ENCODE measurements around the gene IGF1R. TPM values are rescaled to one million over a fixed set of nuclear protein-coding genes. Genes with fewer than 3 reads are reported as not detected.

Gene IGF1R
- total RNA-seq, 1 donor from 2014 or later = 85.9 TPM

DNA sequence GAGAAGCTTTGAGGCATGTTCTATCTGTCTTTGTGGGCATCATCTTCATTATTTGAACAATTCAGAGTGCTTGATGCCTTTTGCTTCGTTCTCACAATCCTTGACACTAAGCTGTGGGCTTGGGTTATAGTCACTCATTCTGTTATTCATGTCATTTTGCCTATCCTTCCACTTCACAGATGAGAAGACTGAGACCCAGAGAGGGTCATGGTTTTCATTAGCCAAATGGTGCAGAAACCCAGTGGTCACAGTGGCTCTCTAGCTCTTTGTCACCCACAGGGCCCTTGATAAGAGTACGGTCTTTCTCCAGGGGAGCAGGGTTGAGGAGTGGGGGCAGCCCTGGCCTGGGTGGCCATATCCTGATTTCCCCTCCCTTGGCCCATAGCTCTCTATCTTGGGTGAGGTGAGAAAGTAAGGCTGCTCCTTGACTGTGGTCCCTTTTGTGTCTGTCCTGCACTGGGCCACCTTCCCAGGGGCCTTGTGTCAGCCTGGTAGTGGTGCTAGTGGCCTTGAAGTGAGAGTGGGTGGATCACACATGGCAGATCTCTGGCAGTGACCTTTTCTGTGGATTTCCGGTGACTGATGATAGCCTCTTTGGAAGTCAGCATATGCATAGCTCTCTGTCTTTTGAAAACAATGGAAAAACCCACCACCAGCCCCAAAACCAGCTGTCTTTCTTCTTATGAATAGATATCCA is 130.1 kb downstream of the IGF1R start:
- intact Hi-C loops (cut with DNase I) = no loop called here
- DNase-seq (ENCODE audit: low spot score) (no peak), ATAC-seq (no peak)

DNA sequence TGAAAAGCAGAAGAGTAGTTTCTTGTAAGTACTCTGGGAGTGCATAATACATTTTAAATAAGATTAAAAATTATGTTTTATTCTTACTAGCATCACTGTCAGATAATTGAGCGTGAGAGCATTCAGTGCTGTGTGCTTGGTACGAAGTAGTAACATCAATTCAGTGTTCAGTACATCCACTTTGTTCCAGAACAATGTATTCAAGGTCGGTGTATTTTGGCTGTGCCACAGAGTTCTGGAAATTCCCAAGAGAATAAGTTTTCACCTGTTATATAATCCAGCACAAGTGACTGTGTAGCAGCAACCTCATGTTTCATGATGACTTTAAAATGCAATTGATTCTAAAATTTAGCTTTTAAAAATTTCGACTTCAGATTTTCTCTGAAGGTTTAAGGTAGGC is 130.6 kb downstream of the IGF1R start:
- ATAC-seq = no peak
- DNase-seq (ENCODE audit: low spot score) = no peak

DNA sequence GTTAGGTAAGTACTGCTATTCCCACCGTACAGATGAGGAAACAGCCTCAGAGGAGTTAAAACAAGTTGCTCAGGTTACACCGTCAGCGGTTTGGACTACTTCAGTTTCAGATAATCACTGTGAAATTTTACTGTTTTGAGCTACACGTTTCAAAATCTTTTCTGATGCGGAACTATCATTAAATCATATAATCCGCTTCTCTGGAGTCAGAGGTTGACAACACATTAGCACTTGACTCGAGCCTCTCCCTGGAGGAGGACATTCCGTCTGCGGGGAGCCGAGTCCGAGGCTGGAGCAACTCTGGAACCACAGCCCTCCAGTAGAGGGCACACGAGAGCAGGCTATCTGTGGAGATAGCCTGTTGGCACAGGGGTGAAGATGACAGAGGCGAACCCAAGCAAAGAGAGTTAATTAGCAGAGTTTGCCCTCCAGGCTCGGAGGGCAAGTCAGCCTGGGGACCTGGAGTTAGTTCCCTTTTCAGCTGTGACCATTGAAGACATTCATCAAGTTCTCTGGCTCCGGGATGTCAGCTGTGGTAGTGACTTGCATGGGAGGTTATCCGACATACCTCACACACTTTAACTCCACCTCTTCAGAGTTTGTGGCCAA is 131.2 kb downstream of the IGF1R start:
- peak; percentile 83 for ATAC-seq
- intact Hi-C loops (cut with DNase I) = no loop called here
- DNase-seq (ENCODE audit: low spot score) = peak; percentile 88

More for the DNA sequence above, 130.6 kb downstream of the IGF1R start:
- intact Hi-C loops (cut with DNase I) = no loop called here

DNA sequence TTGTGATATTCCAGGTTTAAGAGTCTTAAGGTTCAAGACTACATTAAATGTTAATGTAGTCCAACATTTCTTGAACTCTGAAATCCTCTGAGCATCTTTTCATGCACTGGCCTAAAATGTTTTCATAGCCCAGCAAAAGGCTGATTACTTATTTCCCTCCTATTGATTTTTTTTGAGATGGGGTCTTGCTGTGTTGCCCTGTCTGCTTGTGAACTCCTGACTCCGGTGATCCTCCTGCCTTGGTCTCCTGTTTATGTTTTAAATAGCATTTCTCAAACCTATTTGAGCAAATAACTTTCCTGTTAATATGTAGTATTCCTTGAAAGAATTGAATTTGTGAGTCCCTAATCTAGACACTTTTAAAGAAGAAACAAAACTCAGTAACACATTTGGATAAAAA is 133.5 kb downstream of the IGF1R start:
- DNase-seq (ENCODE audit: low spot score) (no peak), ATAC-seq (no peak)
- intact Hi-C loops (cut with DNase I) = no loop called here

DNA sequence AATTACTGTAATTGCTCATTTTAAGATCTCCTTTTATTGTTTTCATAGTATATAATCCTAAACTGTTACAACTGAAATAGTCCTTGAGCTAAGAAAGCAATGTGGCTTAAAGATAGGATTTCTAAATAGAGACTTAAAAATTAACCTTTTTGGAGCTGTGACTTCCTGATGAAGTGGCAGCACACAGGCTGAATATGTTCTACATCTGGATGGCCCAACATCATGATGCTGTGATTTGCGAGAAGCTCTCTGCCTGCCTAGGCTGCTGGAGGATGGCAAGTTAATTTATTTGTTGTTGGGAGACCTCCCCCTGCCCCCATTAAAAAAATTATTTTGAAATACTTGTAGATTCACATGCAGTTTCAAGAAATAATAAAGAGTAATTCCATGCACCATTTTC is 134.5 kb downstream of the IGF1R start:
- no peak for DNase-seq (ENCODE audit: low spot score)
- no peak for ATAC-seq
- intact Hi-C loops (cut with DNase I) = no loop called here

DNA sequence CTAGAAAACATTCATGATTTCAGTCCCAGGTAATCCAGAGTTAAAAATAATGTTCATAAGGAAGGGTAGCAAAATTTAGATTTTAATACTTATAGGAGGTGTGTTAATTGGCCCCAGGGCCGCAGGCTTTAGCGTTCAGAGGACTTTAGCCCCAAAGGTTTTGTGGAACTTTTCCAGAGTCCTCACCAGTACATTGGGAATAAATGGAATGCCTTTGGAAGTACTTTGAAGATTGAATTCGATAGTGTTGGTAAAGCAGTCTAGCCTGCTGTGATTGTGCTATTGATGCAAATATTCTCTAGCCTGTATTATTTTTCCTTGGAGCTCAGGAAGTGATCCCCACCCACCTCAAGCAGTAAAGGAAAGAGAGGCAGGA is 137.1 kb downstream of the IGF1R start:
- DNase-seq (ENCODE audit: low spot score) (no peak), ATAC-seq (no peak)
- intact Hi-C loops (cut with DNase I) = no loop called here

DNA sequence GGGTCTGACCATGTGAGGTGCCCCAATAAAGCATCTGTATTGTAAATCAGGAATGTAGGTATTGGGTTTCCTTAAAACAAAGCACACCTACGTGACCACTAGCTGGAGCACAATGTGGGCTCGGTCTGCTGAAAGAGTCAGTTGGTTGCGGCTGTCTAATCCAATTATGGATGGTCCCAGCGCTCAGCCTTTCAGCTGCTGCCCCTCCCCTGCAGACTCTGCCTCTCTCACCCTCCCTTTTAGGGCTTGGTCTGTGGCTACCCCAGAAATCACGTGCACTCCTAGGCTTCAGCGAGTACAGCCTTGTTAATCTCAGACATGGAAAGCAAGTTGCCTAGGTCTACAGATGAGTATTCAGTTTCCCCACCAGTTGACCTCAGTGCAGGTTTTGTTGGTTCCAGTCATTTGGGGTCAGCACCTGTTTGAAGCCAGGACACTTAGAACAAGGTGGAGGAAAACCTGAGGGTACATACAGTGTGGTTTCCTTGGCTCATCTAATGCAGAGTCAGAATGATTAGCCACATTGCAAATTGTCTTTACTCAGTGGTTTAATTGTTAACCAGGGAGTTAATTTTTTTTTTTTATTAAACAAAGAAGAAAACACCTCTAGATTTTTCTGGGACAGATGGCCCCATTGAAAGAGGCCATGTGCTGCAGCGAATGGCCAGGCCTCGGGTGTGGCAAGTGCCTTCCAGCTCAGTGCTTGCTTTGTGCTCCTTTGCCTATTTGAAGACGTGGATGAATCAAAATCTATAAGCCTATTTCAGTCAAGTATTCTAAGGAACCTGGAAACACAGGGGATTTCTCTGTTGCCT is 137.7 kb downstream of the IGF1R start:
- intact Hi-C loops (cut with DNase I) = no loop called here
- ATAC-seq = no peak
- DNase-seq (ENCODE audit: low spot score) = no peak

DNA sequence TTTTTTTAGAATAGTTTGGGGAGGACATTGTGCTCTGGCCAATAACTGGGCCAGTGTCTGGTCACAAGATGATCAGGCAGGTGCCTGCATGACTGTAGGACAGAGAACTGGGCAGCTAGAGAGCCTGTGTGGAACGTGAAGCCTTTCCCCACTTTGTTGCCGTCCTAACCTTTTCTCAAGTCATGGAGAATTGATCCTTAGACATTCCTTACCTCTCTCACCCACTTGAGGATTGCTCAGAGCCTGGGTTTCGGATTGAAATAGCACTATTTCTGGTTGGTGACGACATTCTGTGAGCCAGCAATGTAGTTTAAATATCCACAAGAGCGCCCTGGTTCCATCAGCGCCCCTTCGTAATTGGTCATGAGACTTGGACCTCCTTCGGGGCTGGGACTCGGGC is 138.4 kb downstream of the IGF1R start:
- intact Hi-C loops (cut with DNase I) = no loop called here
- no peak for DNase-seq (ENCODE audit: low spot score)
- ATAC-seq = no peak

DNA sequence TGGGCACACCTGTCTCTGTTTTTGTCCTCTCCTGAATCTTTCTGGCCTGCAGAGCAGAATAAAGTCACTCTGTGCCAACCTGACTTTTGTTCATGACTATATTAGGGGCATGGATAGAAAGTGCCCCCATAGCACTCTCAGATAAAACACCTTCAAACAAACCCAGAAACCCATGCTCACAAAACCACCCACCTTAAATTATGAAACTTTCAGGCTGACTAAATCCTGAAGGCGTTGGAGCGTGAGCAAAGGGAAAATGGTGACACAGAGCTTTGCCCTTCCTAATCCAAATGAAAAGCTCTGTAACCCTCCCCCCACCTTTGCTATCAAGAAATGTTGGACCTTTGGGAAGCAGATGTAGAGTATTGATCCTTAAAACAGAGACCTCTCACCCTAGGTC is 138.9 kb downstream of the IGF1R start:
- no peak for DNase-seq (ENCODE audit: low spot score)
- ATAC-seq = no peak
- intact Hi-C loops (cut with DNase I) = no loop called here

DNA sequence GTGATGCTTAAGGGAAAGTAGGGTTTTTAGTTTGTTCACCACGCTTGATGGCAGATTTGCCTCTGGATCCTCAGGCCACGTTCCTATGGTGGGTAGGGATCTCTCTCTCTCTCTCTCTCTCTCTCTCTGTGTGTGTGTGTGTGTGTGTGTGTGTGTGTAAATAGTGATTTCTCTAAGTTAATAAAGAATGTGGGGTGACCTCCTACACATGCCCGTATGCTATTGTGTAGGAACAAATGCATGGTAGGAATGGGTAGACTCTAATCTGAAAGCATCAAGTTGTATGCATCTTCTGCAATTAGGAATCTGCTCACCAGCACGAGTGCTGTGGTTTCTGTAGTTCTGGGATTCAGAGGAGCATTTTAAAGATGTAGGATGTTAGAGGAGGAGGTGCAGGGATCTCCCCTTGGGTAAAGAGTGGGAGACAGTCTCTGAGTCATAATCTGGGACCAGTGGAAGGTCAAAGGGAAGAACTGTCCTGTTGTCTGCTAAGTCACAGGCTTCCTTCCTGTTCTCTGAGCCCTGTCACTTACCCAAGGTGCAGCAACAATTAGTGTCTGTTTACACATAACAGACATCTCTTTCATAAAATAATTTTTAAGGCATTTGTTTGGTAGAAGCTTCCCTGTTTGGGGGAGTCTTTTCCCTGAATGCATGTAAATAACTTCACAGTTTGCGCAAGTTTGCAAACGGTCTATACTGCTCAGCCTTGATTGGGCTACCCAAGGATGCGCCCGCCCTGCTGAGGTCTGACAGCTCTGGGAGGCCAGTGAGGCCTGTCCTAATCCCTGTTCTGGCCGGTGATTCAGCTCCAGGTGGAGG is 139.8 kb downstream of the IGF1R start:
- intact Hi-C loops (cut with DNase I) = no loop called here
- ATAC-seq (peak; percentile 73), DNase-seq (ENCODE audit: low spot score) (no peak)

DNA sequence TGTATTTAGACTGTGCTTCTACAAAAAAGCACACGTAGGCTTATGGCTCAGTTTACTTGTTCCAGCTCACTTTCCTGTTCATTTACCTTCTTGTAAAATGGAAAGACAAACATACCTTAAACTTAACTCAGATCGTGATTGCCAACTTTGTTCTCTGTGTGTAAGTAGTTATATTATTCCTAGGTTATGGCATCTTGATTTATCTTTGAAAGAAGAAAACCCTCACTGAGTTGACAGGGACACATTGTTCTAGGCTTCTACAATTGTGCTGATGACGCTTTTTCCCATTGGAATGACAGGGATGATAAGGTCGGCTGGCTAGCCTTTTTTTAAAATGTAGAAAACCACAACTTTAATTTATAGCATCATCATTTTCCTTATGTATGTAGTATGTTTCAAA is 140.7 kb downstream of the IGF1R start:
- DNase-seq (ENCODE audit: low spot score) = no peak
- no peak for ATAC-seq
- intact Hi-C loops (cut with DNase I) = no loop called here

DNA sequence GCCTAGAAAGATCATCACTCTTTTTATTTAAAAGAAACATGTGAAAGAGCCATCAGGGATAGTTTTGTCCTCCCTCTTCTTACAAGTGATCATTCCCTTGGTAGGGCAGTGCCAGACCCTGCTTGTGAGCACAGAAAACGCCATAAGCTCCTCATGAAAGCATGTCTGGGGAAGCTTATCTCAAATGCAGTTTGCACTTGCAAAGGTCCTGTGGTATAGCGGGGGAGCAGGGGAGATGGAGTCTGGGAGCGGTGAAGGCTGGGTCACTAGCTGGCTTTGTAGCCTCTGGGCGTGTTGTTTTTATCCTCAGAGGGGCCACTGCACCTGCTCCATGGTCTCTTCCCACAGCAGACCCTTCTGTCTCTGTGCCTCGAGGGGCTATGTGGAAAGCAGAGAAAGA is 141.9 kb downstream of the IGF1R start:
- ATAC-seq (no peak), DNase-seq (ENCODE audit: low spot score) (no peak)
- intact Hi-C loops (cut with DNase I) = no loop called here

DNA sequence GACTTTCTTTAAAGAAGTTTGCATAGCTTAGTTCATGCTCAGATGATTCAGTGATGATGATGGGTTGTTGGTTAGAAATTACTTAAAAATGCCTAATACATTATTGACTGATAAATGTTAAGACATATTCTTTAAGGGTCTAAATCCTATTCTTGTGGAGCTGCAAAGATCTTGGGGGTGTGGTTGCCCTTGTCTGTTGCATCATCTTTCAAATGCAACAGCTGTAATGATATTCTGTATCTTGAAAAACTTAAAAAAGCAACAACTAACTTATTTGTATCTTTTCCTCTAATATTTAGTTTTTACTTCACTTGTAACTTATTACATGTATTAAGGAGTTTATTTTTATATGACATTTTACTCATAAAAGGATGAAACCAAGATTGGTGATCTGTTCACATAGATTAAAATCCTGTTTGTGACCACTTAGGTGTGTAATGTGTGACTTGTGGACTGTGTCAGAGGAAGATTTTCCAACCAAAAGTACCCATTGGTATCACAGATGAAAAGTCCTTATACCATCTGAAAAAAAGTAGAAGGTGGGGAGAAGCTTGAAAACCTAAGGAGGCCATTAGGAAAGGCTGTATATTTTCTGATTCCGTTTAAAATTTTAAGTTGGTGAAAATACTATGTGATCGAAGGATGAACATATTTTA is 142.8 kb downstream of the IGF1R start:
- ATAC-seq (no peak), DNase-seq (ENCODE audit: low spot score) (no peak)
- intact Hi-C loops (cut with DNase I) = no loop called here

DNA sequence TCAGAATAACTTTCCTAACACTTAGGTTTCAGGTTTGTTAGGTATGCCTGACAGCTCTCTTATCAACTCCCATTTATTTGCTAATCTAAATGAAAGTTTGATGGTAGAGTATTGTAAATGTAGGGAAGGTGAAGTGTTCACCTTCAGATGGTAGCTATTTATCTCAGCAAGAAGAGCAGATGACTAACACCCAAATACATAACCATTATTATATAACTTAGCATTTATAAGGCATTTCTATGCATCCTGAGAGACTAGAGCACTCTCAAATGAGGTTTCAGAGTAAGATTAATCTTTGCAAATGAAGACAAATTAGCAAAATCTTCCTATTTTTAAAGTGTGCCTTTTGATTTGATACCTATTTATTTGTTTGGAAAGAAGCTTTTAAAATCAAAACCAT is 143.8 kb downstream of the IGF1R start:
- intact Hi-C loops (cut with DNase I) = no loop called here
- DNase-seq (ENCODE audit: low spot score) (no peak), ATAC-seq (no peak)

DNA sequence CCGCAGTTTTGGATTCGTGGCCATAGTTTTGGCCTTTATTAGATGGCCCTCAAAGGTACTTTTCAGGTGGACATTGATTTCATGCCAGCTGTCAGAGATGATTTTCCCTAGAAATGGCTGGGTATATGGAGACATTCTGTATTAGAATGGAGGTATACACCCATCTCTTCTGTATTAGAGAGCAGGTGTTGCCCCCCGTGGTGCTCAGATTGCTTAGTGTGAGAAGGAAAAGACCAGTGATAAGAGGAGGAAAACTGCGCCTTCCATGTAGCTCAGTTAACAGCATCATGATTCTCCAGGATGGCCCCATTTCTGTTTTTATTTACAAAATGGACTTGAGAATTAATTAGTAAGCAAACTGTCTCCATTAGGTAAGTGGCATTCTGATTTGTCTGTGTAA is 145.9 kb downstream of the IGF1R start:
- intact Hi-C loops (cut with DNase I) = no loop called here
- ATAC-seq (no peak), DNase-seq (ENCODE audit: low spot score) (no peak)

DNA sequence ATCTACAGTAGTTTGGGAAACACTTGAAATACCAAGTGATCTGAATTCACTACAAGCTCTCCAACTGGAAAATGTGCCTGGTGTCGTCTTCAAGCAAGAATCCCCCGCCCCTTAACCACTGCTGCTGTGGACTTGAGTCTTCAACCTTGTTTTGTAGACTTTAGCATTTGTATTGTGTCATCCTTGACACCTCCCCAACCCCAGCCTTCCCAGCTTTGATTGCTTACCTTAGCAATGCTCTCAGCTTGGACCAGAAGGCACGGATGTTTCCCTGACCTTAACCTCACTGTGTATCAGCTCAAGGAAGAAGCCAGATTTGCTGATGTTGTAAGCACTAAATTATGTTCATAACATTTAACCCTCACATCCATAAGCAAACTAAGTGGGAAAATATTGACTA is 146.4 kb downstream of the IGF1R start:
- DNase-seq (ENCODE audit: low spot score) = no peak
- ATAC-seq = peak; percentile 37
- intact Hi-C loops (cut with DNase I) = no loop called here

DNA sequence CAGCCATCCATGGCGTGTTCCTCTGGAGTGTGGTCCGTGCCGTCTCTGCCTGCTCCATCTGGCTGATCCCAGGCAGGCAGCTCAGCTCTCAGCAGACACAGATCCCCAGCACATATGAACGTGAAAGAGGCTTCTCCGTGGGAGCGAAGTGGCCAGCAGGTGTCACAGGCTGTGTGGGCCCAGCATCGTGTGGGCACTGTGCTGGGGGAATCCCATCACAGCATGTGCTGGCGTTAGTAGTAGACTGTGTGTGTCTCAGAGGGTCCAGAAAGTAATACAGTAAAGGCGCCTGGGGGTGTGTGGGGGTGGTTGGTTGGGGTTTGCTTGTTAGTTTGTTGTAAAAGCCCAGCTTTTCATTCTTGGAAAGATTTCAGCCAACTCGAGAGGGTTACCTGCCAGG is 147.6 kb downstream of the IGF1R start:
- DNase-seq (ENCODE audit: low spot score) (no peak), ATAC-seq (no peak)
- intact Hi-C loops (cut with DNase I) = no loop called here

DNA sequence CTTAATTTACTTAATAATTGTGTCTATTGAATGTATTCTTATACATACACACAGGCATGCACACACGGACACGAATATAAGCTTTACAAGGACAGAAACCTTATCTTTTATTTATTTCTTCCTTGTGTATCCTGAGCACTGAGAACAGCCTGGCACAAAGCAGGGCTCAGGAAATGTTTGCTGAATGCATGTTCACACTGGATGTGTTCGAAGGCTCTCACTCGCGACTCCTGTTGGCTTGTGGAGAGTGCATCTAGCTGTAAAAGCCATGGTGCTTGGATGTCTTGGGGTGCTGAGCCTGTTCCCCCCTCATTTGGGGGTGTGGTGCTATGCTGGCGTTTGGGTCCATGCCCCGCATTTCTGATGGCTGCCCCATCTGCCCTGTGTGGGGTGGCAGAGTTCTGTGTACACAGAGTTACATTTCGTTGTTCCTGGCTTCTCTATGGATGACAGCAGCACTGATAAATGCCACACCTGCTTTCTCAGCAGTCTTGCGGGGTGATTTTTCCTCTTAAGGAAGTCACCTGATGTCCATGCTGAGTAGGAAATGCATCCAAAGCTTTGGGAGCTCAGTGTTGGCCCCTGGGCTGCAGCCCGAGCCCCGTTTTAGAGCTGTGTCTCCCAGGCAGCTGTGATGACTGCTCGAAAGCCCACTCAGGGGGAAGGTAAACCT is 148.5 kb downstream of the IGF1R start:
- intact Hi-C loops (cut with DNase I) = no loop called here
- ATAC-seq (no peak), DNase-seq (ENCODE audit: low spot score) (no peak)

Measured in sciatic nerve (tissue), 2 donors.